Peyer's patch (tissue), 4 donors: Measurements from ENCODE around the gene HYCC2.

Experiments
- CTCF ChIP-seq, 6 experiments: fragments of 450-650 bp in 4 of 6; fragments of 200-600 bp in 2 of 6; sonication (generic) in 1 of 6; IDR thresholded peaks; one replicate each; pipeline ENCODE4 v1.5.1; 2017 to 2019; ENCODE audit warnings: antibody characterized with exemption in 6 of 6, mild to moderate bottlenecking in 3 of 6, moderate library complexity in 1 of 6
- POLR2A ChIP-seq, 2 donors: fragments of 450-650 bp; IDR thresholded peaks; one replicate each; pipeline ENCODE4 v1.5.1; 2017; ENCODE audit warnings: antibody characterized with exemption in 2 of 2, mild to moderate bottlenecking in 2 of 2, moderate library complexity in 2 of 2

- no peak for TF ChIP-seq CTCF (IDR thresholded peaks at IDR 0.05)
- no peak for TF ChIP-seq POLR2A (IDR thresholded peaks at IDR 0.05)
Observed at GRCh38 chr2:201072201-201072530, 695 bp upstream of the HYCC2 start.
